ENCODE results near the gene TRPC4.

DNA sequence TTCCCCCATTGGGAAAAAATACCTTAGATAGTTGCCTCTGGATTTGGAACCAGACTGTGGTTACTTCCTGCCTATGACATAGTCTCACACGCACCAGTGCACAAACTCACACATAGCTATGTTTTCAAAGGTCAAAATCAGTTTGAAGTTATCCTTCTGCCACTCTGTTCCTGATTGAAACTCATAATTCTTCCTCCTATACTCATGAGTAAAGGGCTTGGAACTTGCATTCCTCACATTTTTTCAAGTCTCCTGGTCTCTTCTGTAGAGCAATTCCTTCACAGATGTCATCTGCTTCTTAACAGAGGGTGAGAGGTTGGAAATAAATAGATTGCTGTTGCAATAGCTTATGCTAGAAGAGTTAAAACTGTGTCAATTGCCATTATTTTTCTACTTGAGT lies 252.4 kb downstream of the TRPC4 start:
- TF ChIP-seq SIN3A (IDR thresholded peaks at IDR 0.05; ENCODE audit: borderline replicate concordance, insufficient read depth, low read depth, low read length) (no peak), POLR2AphosphoS5 (IDR thresholded peaks at IDR 0.05; ENCODE audit: low read depth, low read length) (no peak)
- TF ChIP-seq, protein P1, sequence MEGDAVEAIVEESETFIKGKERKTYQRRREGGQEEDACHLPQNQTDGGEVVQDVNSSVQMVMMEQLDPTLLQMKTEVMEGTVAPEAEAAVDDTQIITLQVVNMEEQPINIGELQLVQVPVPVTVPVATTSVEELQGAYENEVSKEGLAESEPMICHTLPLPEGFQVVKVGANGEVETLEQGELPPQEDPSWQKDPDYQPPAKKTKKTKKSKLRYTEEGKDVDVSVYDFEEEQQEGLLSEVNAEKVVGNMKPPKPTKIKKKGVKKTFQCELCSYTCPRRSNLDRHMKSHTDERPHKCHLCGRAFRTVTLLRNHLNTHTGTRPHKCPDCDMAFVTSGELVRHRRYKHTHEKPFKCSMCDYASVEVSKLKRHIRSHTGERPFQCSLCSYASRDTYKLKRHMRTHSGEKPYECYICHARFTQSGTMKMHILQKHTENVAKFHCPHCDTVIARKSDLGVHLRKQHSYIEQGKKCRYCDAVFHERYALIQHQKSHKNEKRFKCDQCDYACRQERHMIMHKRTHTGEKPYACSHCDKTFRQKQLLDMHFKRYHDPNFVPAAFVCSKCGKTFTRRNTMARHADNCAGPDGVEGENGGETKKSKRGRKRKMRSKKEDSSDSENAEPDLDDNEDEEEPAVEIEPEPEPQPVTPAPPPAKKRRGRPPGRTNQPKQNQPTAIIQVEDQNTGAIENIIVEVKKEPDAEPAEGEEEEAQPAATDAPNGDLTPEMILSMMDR (IDR thresholded peaks at IDR 0.05), result no peak
